H9 (cell line): Measurements from ENCODE around the gene LRRC73. TPM values are rescaled to one million over a fixed set of nuclear protein-coding genes. Genes with fewer than 3 reads are reported as not detected.
"Not testable (repeated sequence)": the region's sequence is repeated elsewhere in the genome, so short reads cannot be mapped to it uniquely, and the experiment has no call there.

Source experiments
- DNase-seq: peaks from one replicate; pipeline ENCODE4 v3.0.0-alpha.2; 2017
- H2AFZ ChIP-seq: one replicate; pipeline ENCODE4 v1.6.1; 2013; ENCODE audit warnings: mild to moderate bottlenecking, low read length, control low read depth, moderate library complexity
- H2AK5ac ChIP-seq: 2 replicates; pipeline ENCODE4 v1.6.1; 2013; ENCODE audit warnings: low read length, control low read depth, mixed read lengths; ENCODE audit not compliant: insufficient read length
- H2BK120ac ChIP-seq: one replicate; pipeline ENCODE4 v1.6.1; 2013; ENCODE audit warnings: low read depth, mild to moderate bottlenecking, low read length, control low read depth, inconsistent platforms; ENCODE audit not compliant: poor library complexity, severe bottlenecking
- H2BK12ac ChIP-seq: 2 replicates; pipeline ENCODE4 v1.6.1; 2013; ENCODE audit warnings: low read length, control low read depth, mixed read lengths, low read depth; ENCODE audit not compliant: insufficient read length
- H2BK15ac ChIP-seq: 2 replicates; pipeline ENCODE4 v1.6.1; 2013; ENCODE audit warnings: low read depth, low read length, control low read depth
- H2BK20ac ChIP-seq: one replicate; pipeline ENCODE4 v1.6.1; 2013; ENCODE audit warnings: low read depth, mild to moderate bottlenecking, low read length, control low read depth, inconsistent platforms; ENCODE audit not compliant: poor library complexity, severe bottlenecking
- H2BK5ac ChIP-seq: 2 replicates; pipeline ENCODE4 v1.6.1; 2013; ENCODE audit warnings: low read length, control low read depth, mixed read lengths; ENCODE audit not compliant: insufficient read length
- H3K14ac ChIP-seq: 2 replicates; pipeline ENCODE4 v1.6.1; 2013; ENCODE audit warnings: low read length, control low read depth; ENCODE audit not compliant: insufficient read depth
- H3K18ac ChIP-seq: 2 replicates; pipeline ENCODE4 v1.6.1; 2013; ENCODE audit warnings: low read depth, mild to moderate bottlenecking, mixed read lengths, low read length, control low read depth; ENCODE audit not compliant: insufficient read length
- H3K23ac ChIP-seq: 2 replicates; pipeline ENCODE4 v1.6.1; 2013; ENCODE audit warnings: low read length, control low read depth, mixed read lengths, low read depth; ENCODE audit not compliant: insufficient read length
- H3K23me2 ChIP-seq: 2 replicates; pipeline ENCODE4 v1.6.1; 2013; ENCODE audit warnings: low read depth, mild to moderate bottlenecking, mixed read lengths, low read length, control low read depth; ENCODE audit not compliant: insufficient read length, poor library complexity, severe bottlenecking
- H3K27ac ChIP-seq: 2 replicates; pipeline ENCODE4 v1.5.1; 2013; ENCODE audit warnings: low read length, control low read depth, mixed read lengths, low read depth; ENCODE audit not compliant: insufficient read length
- H3K27me3 ChIP-seq: 2 replicates; pipeline ENCODE4 v1.6.1; 2013; ENCODE audit warnings: low read length, control low read depth, inconsistent platforms; ENCODE audit not compliant: insufficient read depth
- H3K4ac ChIP-seq: 2 replicates; pipeline ENCODE4 v1.6.1; 2013; ENCODE audit warnings: low read depth, mild to moderate bottlenecking, control low read depth, inconsistent platforms, low read length, moderate library complexity
- H3K4me1 ChIP-seq: 2 replicates; pipeline ENCODE4 v1.6.1; 2013; ENCODE audit warnings: low read length, control low read depth, inconsistent platforms; ENCODE audit not compliant: insufficient read depth
- H3K4me2 ChIP-seq: 2 replicates; pipeline ENCODE4 v1.6.1; 2013; ENCODE audit warnings: low read length, control low read depth, mixed read lengths; ENCODE audit not compliant: insufficient read length, insufficient read depth
- H3K56ac ChIP-seq: 2 replicates; pipeline ENCODE4 v1.6.1; 2013; ENCODE audit warnings: low read depth, mild to moderate bottlenecking, mixed read lengths, low read length, control low read depth; ENCODE audit not compliant: insufficient read length
- H3K79me1 ChIP-seq: 2 replicates; pipeline ENCODE4 v1.6.1; 2013; ENCODE audit warnings: low read depth, mild to moderate bottlenecking, moderate library complexity, low read length, control low read depth, inconsistent platforms; ENCODE audit not compliant: insufficient read depth, poor library complexity, severe bottlenecking
- H3K79me2 ChIP-seq: 2 replicates; pipeline ENCODE4 v1.6.1; 2013; ENCODE audit warnings: low read length, control low read depth, inconsistent platforms; ENCODE audit not compliant: insufficient read depth
- H3K9ac ChIP-seq: 2 replicates; pipeline ENCODE4 v1.6.1; 2013; ENCODE audit warnings: low read length, control low read depth, mixed read lengths; ENCODE audit not compliant: insufficient read length; ENCODE audit errors: extremely low read depth
- H3K9me3 ChIP-seq: one replicate; pipeline ENCODE4 v1.6.1; 2013; ENCODE audit warnings: low read depth, low read length, inconsistent platforms; ENCODE audit not compliant: control insufficient read depth
- H3T11ph ChIP-seq: one replicate; pipeline ENCODE4 v1.6.1; 2013; ENCODE audit warnings: mild to moderate bottlenecking, low read length, control low read depth, inconsistent platforms
- H4K20me1 ChIP-seq: one replicate; pipeline ENCODE4 v1.6.1; 2013; ENCODE audit not compliant: control insufficient read depth, insufficient read length, insufficient read depth
- H4K5ac ChIP-seq: 2 replicates; pipeline ENCODE4 v1.6.1; 2013; ENCODE audit warnings: low read depth, mild to moderate bottlenecking, mixed read lengths, low read length, control low read depth; ENCODE audit not compliant: insufficient read length
- H4K8ac ChIP-seq: replicated peaks from 2 replicates; pipeline ENCODE4 v1.6.1; 2013; ENCODE audit warnings: low read length, control low read depth, mixed read lengths, low read depth; ENCODE audit not compliant: insufficient read length
- H4K91ac ChIP-seq: 2 replicates; pipeline ENCODE4 v1.6.1; 2013; ENCODE audit warnings: low read depth, mild to moderate bottlenecking, moderate library complexity, mixed read lengths, low read length, control low read depth; ENCODE audit not compliant: insufficient read length
- H3K27ac Mint-ChIP-seq, 3 experiments: 2 replicates in 2 of 3; 3 replicates in 1 of 3; pipeline ENCODE4 v1.8.0; 2020 to 2021; ENCODE audit warnings: mixed read lengths in 3 of 3, mild to moderate bottlenecking in 1 of 3, moderate library complexity in 1 of 3
- H3K27me3 Mint-ChIP-seq: 2 replicates; pipeline ENCODE4 v1.8.0; 2021; ENCODE audit warnings: low read depth, mild to moderate bottlenecking, moderate library complexity, mixed read lengths
- H3K36me3 Mint-ChIP-seq, 3 experiments: 2 replicates in 2 of 3; 3 replicates in 1 of 3; pipeline ENCODE4 v1.8.0; 2020 to 2021; ENCODE audit warnings: low read depth in 3 of 3, mixed read lengths in 3 of 3; ENCODE audit not compliant: insufficient read depth in 1 of 3
- H3K4me1 Mint-ChIP-seq, 2 experiments: 2 replicates each; pipeline ENCODE4 v1.8.0; 2020; ENCODE audit warnings: mixed read lengths in 2 of 2
- H3K4me3 Mint-ChIP-seq, 2 experiments: 2 replicates in 1 of 2; 3 replicates in 1 of 2; pipeline ENCODE4 v1.8.0; 2020 to 2021; ENCODE audit warnings: mild to moderate bottlenecking in 2 of 2, mixed read lengths in 2 of 2, moderate library complexity in 1 of 2
- H3K9me3 Mint-ChIP-seq, 2 experiments: 2 replicates in 1 of 2; 3 replicates in 1 of 2; pipeline ENCODE4 v1.8.0; 2020; ENCODE audit warnings: mild to moderate bottlenecking in 2 of 2, mixed read lengths in 2 of 2, moderate library complexity in 1 of 2
- CTCF ChIP-seq: fragments of 200-600 bp; sonication (generic); conservative IDR thresholded peaks from 3 replicates; pipeline ENCODE4 v1.8.0; 2021; ENCODE audit warnings: antibody characterized with exemption, mild to moderate bottlenecking
- WGBS: extraction: QIAGEN DNeasy Blood & Tissue Kit; methylation state at CpG from one replicate; pipeline ENCODE4 v1.1.7; 2013; ENCODE audit warnings: missing lambda C conversion rate, low lambda C conversion rate, mixed read lengths; ENCODE audit not compliant: insufficient read length; ENCODE audit errors: extremely low coverage; 5-methylcytosine and 5-hydroxymethylcytosine counted together
- total RNA-seq: library from RNA; stranded (reverse); gene quantifications from 2 replicates; pipeline ENCODE4 v1.2.1, GENCODE V29; 2021

The LRRC73 gene
- total RNA-seq, 1 experiment from 2014 or later, result 0.55 TPM

- DNase-seq, result no peak
- TF ChIP-seq CTCF, result no peak
- Histone ChIP-seq H2BK120ac (no peak overlapping the region), H3K56ac (no peak overlapping the region), H3K9ac (no peak overlapping the region), H3K4me2 (no peak overlapping the region), H4K5ac (no peak overlapping the region), H2BK12ac (no peak overlapping the region), H3K23me2 (no peaks in the 10 kb centered on the region), H3K27me3 (no peaks in the 10 kb centered on the region), H3K18ac (no peak overlapping the region), H3K4ac (no peak overlapping the region), H3K4me1 (no peaks in the 10 kb centered on the region), H2BK15ac (no peak overlapping the region), H3K79me1 (no peaks in the 10 kb centered on the region), H2AK5ac (no peak overlapping the region), H3K27ac (no peak overlapping the region), H3T11ph (no peak overlapping the region), H3K9me3 (no peaks in the 10 kb centered on the region), H3K14ac (no peak overlapping the region), H4K8ac (no peak overlapping the region), H4K91ac (no peak overlapping the region), H2BK5ac (no peak overlapping the region), H3K23ac (no peak overlapping the region), H3K79me2 (no peaks in the 10 kb centered on the region), H4K20me1 (no peaks in the 10 kb centered on the region), H2BK20ac (no peak overlapping the region), H2AFZ (no peak overlapping the region)
- Mint-ChIP-seq H3K36me3 (peaks cover 30 to 74% (median 58%) of the 10 kb centered on the region in 3 experiments; a peak in 6 of 7 replicates), H3K4me3 (no peak overlapping the region), H3K27ac (no peak overlapping the region), H3K27me3 (no peaks in the 10 kb centered on the region), H3K9me3 (no peaks in the 10 kb centered on the region), H3K4me1 (no peaks in the 10 kb centered on the region)
- no CpG with 5 or more reads among the region's 5 CpGs for WGBS
These were observed 30.4 kb upstream of the LRRC73 start for GRCh38 chr6:43540507-43540906.

- H2BK12ac ChIP-seq, H3K4me3 Mint-ChIP-seq, H3K4me1 ChIP-seq, H3T11ph ChIP-seq, H3K27ac ChIP-seq, H3K4ac ChIP-seq, H3K56ac ChIP-seq, H4K5ac ChIP-seq, H3K27ac Mint-ChIP-seq, H3K23ac ChIP-seq, H4K8ac ChIP-seq, H4K20me1 ChIP-seq, H3K4me1 Mint-ChIP-seq, H3K79me2 ChIP-seq, H2BK120ac ChIP-seq, H3K9me3 Mint-ChIP-seq, H3K27me3 Mint-ChIP-seq, H3K14ac ChIP-seq, H2BK20ac ChIP-seq, H3K4me2 ChIP-seq, H3K23me2 ChIP-seq, H4K91ac ChIP-seq, H2AK5ac ChIP-seq, DNase-seq, H3K9ac ChIP-seq, H2BK5ac ChIP-seq, H2BK15ac ChIP-seq, H3K79me1 ChIP-seq, H3K9me3 ChIP-seq, H3K18ac ChIP-seq, H3K27me3 ChIP-seq, H2AFZ ChIP-seq: not testable (repeated sequence)
- no CpG with 5 or more reads among the region's 20 CpGs for WGBS
- peaks cover 28 to 76% (median 51%) of the 10 kb centered on the region in 3 experiments; a peak in 6 of 7 replicates for H3K36me3 Mint-ChIP-seq
These were observed 29.3 kb upstream of the LRRC73 start for GRCh38 chr6:43539409-43539808.
